Epithelial cell of esophagus (primary cell): ENCODE data around the gene WDR93.

Experiments used
- DNase-seq: peaks from one replicate; pipeline ENCODE4 v3.0.0; 2010; ENCODE audit warnings: low read depth
- H3K4me3 ChIP-seq: 2 replicates; pipeline ENCODE4 v1.5.1; 2011; ENCODE audit warnings: mild to moderate bottlenecking, low read length, control low read depth
- TF ChIP-seq, protein P1 (sequence below): IDR thresholded peaks from 2 replicates; pipeline ENCODE4 v1.5.1; 2011; ENCODE audit warnings: low read depth, mild to moderate bottlenecking, low read length, control low read depth, inconsistent platforms; ENCODE audit not compliant: insufficient read depth; ENCODE audit errors: missing control alignments

The WDR93 gene

DNA sequence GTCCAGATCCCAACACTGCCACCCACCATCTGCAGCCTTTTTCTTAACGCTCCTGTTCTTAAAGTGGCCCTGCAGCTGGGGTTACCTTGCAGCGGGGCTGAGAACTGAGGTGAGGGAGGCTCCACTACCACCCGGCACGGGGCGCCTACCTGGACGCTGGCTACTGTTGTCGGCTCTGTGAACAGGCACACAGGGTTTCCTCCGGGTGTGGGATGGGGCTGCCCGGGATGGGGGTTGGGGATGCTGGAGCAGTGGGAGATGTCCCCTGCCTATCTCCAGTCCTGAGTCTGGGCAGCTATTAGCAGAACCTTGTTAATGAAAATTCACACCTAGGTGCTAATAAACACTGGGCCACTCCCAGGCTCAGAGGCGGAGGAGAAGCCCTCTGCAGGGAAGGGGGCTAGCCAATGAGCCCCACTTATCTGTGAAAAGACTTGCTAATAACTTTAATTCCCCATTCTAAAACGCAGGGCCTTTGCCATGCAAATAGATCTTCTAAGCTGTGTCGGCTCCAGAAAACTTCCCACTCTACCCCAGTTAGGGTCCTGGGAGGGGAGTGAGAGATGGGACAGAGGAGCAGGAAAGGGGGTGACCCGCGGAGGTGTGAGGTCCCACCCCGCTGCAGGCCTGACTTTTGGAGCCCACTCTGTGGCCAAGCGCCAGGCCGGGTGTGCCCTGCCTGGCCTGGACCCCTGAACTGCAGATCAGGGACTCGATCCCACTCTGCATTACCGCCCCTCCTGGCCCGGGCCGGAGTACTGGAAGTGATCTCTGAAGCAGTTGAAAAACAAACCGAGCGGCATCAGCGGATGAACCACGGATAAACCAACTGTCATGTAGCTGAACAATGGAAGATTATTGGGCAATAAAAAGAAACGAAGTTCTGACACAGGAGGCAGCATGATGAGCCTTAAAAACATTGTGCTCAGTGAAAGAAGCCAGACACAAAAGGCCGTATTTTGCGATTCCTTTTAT is 57.4 kb downstream of the WDR93 start:
- no peak overlapping the region for H3K4me3 ChIP-seq
- no peak for DNase-seq
- TF ChIP-seq, protein P1, sequence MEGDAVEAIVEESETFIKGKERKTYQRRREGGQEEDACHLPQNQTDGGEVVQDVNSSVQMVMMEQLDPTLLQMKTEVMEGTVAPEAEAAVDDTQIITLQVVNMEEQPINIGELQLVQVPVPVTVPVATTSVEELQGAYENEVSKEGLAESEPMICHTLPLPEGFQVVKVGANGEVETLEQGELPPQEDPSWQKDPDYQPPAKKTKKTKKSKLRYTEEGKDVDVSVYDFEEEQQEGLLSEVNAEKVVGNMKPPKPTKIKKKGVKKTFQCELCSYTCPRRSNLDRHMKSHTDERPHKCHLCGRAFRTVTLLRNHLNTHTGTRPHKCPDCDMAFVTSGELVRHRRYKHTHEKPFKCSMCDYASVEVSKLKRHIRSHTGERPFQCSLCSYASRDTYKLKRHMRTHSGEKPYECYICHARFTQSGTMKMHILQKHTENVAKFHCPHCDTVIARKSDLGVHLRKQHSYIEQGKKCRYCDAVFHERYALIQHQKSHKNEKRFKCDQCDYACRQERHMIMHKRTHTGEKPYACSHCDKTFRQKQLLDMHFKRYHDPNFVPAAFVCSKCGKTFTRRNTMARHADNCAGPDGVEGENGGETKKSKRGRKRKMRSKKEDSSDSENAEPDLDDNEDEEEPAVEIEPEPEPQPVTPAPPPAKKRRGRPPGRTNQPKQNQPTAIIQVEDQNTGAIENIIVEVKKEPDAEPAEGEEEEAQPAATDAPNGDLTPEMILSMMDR: no peak

DNA sequence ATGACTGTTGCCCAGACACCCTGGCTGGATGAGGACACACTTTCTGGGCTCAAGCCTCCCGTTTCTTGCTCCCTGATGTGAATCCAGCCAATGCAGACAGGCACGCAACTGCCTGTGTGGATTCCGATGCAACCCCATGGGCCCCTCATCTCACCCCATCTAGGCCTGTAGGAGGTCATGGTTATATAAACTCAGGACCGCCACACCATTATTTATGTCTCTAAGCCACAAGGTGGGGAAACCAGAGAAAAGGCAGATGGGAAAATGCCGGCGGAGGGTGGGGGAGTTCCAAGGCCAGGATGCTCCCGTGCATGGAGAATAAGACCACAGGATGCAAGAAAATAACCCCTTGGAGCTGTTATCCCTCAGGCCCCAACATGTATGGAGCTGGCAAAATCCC is 58.4 kb downstream of the WDR93 start:
- no peak for DNase-seq
- TF ChIP-seq, protein P1: no peak

DNA sequence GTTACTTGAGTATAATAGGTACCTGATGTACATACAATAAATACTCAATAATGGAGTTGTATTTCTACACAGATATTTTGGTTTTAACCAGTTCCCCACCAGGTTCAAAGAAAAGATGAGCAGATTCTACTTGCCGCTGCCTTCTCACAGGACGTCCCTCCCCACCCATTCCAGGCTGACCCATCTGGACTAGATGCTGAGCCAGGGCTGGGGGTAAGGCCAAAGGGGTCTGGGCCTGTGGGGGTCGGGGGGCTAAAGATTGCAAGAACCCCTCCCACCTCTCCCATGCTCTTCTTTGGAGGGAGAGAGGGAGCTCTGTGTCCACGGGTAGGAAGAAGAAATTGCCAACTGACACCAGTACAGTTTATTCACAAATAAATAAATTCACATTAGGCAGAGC is 58.9 kb downstream of the WDR93 start:
- no peak overlapping the region for H3K4me3 ChIP-seq
- TF ChIP-seq, protein P1: no peak
- DNase-seq: no peak

More for the DNA sequence above, 58.4 kb downstream of the WDR93 start:
- no peak overlapping the region for H3K4me3 ChIP-seq

DNA sequence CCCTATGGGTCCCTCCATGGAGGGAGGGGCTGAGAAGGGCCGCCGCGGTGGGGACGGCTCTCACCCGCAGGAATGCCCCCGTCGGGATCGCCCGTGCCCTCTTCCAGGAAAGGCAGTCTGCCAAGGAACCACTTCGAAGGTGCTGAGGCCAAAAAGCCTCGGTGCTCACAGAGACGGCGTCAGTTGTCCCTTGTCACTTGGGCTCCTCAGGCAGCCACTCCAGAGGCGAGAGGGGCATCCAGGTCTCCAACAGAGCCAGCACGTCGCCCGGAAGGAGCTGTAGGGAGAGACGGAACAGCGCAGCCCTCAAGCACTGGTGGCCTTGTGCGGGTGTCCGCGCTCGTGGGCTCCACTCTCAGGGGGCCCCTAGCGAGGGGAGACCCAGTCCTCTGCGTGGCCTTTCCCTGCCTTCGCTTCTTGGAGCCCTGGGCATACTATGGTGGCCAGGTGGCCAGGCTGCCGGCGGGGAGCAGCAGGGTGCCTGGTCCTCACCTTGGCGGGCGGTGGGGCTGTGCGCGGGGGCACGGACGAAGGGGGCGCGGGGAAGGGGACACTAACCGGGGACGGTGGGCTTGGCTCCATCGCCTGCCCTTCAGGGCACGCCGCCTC is 59.4 kb downstream of the WDR93 start:
- DNase-seq: no peak
- H3K4me3 ChIP-seq: no peak overlapping the region
- TF ChIP-seq, protein P1: no peak

DNA sequence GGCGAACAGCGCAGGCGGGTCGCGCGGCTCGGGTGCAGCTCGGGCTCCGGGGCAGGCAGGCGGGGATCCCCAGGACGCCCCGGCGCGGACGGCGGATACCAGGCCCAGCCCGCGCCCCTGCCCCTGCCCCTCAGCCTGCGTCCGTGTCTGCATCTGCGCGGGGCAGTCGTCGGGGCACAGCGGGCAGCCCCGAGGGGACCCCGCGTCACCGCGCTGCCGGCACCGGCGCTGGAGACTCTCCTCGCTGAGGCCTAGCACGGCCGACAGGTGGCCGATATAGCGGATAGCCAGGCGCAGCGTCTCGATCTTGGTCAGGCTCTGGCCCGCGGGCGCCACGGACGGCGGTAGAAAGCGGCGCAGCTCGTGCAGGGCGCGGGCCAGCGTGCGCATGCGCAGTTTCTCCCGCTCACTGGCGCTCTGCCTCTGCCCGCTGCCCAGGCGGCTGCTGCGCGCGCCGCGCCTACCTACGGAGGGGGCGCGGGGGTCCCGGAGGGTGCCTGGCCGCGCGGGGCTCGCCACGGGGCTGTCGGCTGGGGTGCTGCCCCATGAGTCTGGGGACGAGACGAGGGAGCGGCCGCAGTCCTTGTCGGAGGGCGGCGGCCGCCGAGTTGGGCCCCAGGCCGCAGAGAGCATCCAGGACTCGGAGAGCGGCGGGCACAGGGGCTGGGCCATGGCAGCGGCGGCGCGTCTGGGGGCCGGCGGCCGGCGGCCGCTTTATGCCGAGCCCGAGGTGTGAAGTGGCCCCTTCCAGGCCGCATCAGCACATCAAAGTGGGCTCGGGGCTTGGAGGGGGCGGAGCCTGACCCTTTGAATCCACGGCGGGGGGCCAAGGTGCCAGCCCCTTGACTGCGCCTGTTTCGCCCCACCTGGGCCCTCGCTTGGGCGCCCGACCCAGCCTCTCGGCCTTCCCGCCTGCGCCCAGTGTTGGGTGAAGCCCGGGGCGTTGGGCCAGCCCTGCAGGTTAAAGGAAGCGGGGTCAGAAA is 60.2 kb downstream of the WDR93 start, which contains the start of gene MESP1:
TSS of gene MESP1 (minus strand) at position 690 of the 983 bp plus-strand sequence. CDS start at position 672, 18 bp downstream.
- peak within 1 kb of the TSS; percentile 27 for H3K4me3 ChIP-seq
- peak; percentile 87 for DNase-seq
- TF ChIP-seq, protein P1: peak; percentile 55

DNA sequence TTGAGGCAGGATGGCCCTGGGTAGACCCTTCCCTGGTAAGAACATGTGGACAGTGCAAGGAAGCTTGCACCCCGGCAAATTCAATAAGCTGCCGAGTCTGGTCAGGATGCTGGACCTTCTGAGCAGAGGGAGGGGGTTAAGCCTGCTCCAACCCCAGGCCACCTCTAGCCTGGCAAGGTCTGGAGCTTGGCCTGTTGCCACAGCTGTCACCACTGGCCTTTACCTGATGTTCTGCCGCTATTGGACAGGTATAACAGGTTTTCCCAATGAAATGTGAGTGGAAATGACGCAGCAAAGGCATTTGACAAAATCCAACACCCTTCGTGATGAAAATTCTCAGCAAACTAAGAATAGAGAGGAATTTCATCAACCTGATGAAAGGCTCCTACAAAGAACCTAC is 61.1 kb downstream of the WDR93 start:
- no peak overlapping the region for H3K4me3 ChIP-seq
- DNase-seq: peak; percentile 56
- TF ChIP-seq, protein P1: no peak
